K562 (cell line): ENCODE data around the gene ZNF691. TPM values are rescaled to one million over a fixed set of nuclear protein-coding genes. Genes with fewer than 3 reads are reported as not detected.
A peak's percentile ranks its signal among the peaks of the same experiment; 100 is the strongest.

Experiments used
- ATAC-seq: fragments of 200-7000 bp; cut with Tn5 transposase; 3 replicates; pipeline ENCODE4 v1.9.1; 2020; ENCODE audit warnings: moderate library complexity
- BruUV-seq: library from RNA; stranded (reverse); fragments of 400-500 nt; replicated peaks from 2 replicates; lab custom pipeline; 2021; lab: Mats Ljungman, UMichigan
- CTCF ChIA-PET: fragments of 300-600 bp; formaldehyde crosslinking; extraction: SDS; loops from one replicate; lab custom pipeline; 2021; ENCODE audit warnings: low intra/inter-chr PET ratio; lab: Yijun Ruan, JAX
- POLR2A ChIA-PET: fragments of 300-600, 350-650 bp; sonication (Branson Sonifier 250); formaldehyde crosslinking; extraction: SDS; loops from one replicate; lab custom pipeline; 2021; ENCODE audit warnings: antibody characterized with exemption, inconsistent platforms; lab: Yijun Ruan, JAX
- DNase-seq, 4 experiments: peaks; one replicate each; pipeline versions ENCODE4 v3.0.0 to v3.0.0-alpha.2; 2011 to 2018; ENCODE audit warnings: low spot score in 3 of 4, mixed read lengths in 3 of 4; ENCODE audit errors: extremely low read depth in 1 of 4
- FAIRE-seq: peaks from 2 replicates; lab custom pipeline; 2011; peaks lifted over from hg19 to GRCh38; lab: Jason Lieb, UNC
- H2AFZ ChIP-seq: 2 replicates; pipeline ENCODE4 v1.6.0; 2011; ENCODE audit warnings: low read depth, low read length, control low read depth, inconsistent platforms
- H3K27ac ChIP-seq: fragments of 200-600 bp; 3 replicates; pipeline ENCODE4 v1.8.0; 2011; ENCODE audit warnings: low read depth, mild to moderate bottlenecking, control low read depth, inconsistent platforms, low read length, moderate library complexity, mixed read lengths; ENCODE audit errors: extremely low read depth
- H3K27me3 ChIP-seq, 2 experiments: fragments of 300-600 bp in 1 of 2; 2 replicates in 1 of 2; 3 replicates in 1 of 2; pipeline versions ENCODE4 v1.6.0 to v1.8.0; 2011; ENCODE audit warnings: inconsistent platforms in 2 of 2, low read length in 2 of 2, mild to moderate bottlenecking in 1 of 2, mixed read lengths in 1 of 2, moderate library complexity in 1 of 2; ENCODE audit not compliant: control insufficient read depth in 2 of 2, insufficient read depth in 2 of 2
- H3K36me3 ChIP-seq: fragments of 300-600 bp; 3 replicates; pipeline ENCODE4 v1.8.0; 2011; ENCODE audit warnings: mild to moderate bottlenecking, low read length, inconsistent platforms; ENCODE audit not compliant: control insufficient read depth, insufficient read depth
- H3K4me1 ChIP-seq, 2 experiments: fragments of 200-600 bp in 1 of 2; replicated peaks in 1 of 2; 2 replicates in 1 of 2; 3 replicates in 1 of 2; pipeline versions ENCODE4 v1.5.1 to v1.8.0; 2011; ENCODE audit warnings: inconsistent platforms in 2 of 2, low read length in 2 of 2, mild to moderate bottlenecking in 1 of 2, mixed read lengths in 1 of 2, moderate library complexity in 1 of 2; ENCODE audit not compliant: control insufficient read depth in 2 of 2, insufficient read depth in 2 of 2
- H3K4me2 ChIP-seq: 2 replicates; pipeline ENCODE4 v1.6.1; 2011; ENCODE audit warnings: low read length, control low read depth, inconsistent platforms, mixed read lengths; ENCODE audit not compliant: insufficient read depth
- H3K4me3 ChIP-seq: fragments of 200-600 bp; sonication (generic), shearing (Covaris generic); 2 replicates; pipeline ENCODE4 v1.5.1; 2016; ENCODE audit warnings: control low read depth, inconsistent platforms
- H3K79me2 ChIP-seq: fragments of 200-600 bp; 3 replicates; pipeline ENCODE4 v1.8.0; 2011; ENCODE audit warnings: low read length, inconsistent platforms; ENCODE audit not compliant: control insufficient read depth, insufficient read depth
- H3K9ac ChIP-seq, 2 experiments: 2 replicates each; pipeline versions ENCODE4 v1.6.0 to v1.6.1; 2011; ENCODE audit warnings: low read depth in 2 of 2, low read length in 2 of 2, control low read depth in 1 of 2, inconsistent platforms in 1 of 2, mild to moderate bottlenecking in 1 of 2, mixed read lengths in 1 of 2; ENCODE audit not compliant: insufficient read depth in 1 of 2
- H3K9me1 ChIP-seq: one replicate; pipeline ENCODE4 v1.6.0; 2011; ENCODE audit warnings: inconsistent platforms, mild to moderate bottlenecking, low read length, moderate library complexity; ENCODE audit not compliant: control insufficient read depth, insufficient read depth
- H3K9me3 ChIP-seq: replicated peaks from 2 replicates; pipeline ENCODE4 v1.5.1; 2011; ENCODE audit warnings: low read depth, low read length, inconsistent platforms; ENCODE audit not compliant: control insufficient read depth, insufficient read depth
- H4K20me1 ChIP-seq: replicated peaks from 2 replicates; pipeline ENCODE4 v1.6.1; 2011; ENCODE audit warnings: low read length, inconsistent platforms, mixed read lengths; ENCODE audit not compliant: control insufficient read depth, insufficient read depth
- MAFK ChIP-seq: IDR thresholded peaks from 2 replicates; pipeline ENCODE4 v1.6.1; 2011; ENCODE audit warnings: low read length, improper control_type of control experiment
- MIER1 ChIP-seq: fragments of 450-650 bp; IDR thresholded peaks from 2 replicates; pipeline ENCODE4 v1.6.1; 2016; ENCODE audit warnings: antibody characterized with exemption, mild to moderate bottlenecking, low read depth
- NFIC ChIP-seq: fragments of 450-650 bp; IDR thresholded peaks from 2 replicates; pipeline ENCODE4 v1.6.1; 2017; ENCODE audit warnings: mild to moderate bottlenecking, inconsistent platforms
- RBFOX2 ChIP-seq: fragments of 200-400 bp; formaldehyde crosslinking; IDR thresholded peaks from 2 replicates; pipeline ENCODE4 v1.6.1; 2017; ENCODE audit warnings: low read depth, mild to moderate bottlenecking, low read length, moderate library complexity
- ZBTB33 ChIP-seq: sonication (generic); formaldehyde crosslinking; IDR thresholded peaks from 2 replicates; pipeline ENCODE4 v1.8.1; 2023; ENCODE audit warnings: mild to moderate bottlenecking, missing genetic modification reagents
- ZNF75A ChIP-seq: fragments of 450-650 bp; formaldehyde crosslinking; IDR thresholded peaks from 2 replicates; pipeline ENCODE4 v1.4.0; 2020; ENCODE audit warnings: mild to moderate bottlenecking
- ZNF764 ChIP-seq: fragments of 250-450 bp; sonication (Bioruptor Pico); IDR thresholded peaks from 2 replicates; pipeline ENCODE4 v1.4.0; 2020; ENCODE audit warnings: low read depth, mild to moderate bottlenecking, moderate library complexity
- WGBS: fragments of 100-300 bp; shearing (Covaris generic); methylation state at CpG from one replicate; pipeline ENCODE4 v1.1.6; 2016; ENCODE audit warnings: low coverage, mixed read lengths; ENCODE audit not compliant: insufficient coverage; ENCODE audit errors: missing lambda C conversion rate; 5-methylcytosine and 5-hydroxymethylcytosine counted together
- in situ Hi-C: fragments of 300-500 bp; cut with MboI; formaldehyde crosslinking; loops from 4 replicates; pipeline ENCODE4 v1.15.0; 2018; ENCODE audit warnings: inconsistent platforms, mixed read lengths
- intact Hi-C: fragments of 100-400 bp; cut with micrococcal nuclease; formaldehyde crosslinking; loops from 2 replicates; pipeline ENCODE4 v1.14.2; 2022
- polyA plus RNA-seq, 8 experiments: library from polyadenylated mRNA; depleted of rRNA in 4 of 8; stranded (reverse) in 5 of 8; unstranded in 3 of 8; fragments of >200 nt; fragmentation: Nextera tagmentation in 2 of 8; fragmentation: Illumina TruSeq in 1 of 8; extraction: Ambion mirVana in 2 of 8; extraction: Trizol in 1 of 8; gene quantifications; 2 replicates each; pipeline versions ENCODE4 v1.2.1 to v1.2.3, GENCODE V29; 2011 to 2014; ENCODE audit warnings: inconsistent platforms in 1 of 8, missing spikeins in 1 of 8
- total RNA-seq, 7 experiments: library from RNA; depleted of rRNA in 6 of 7; stranded (reverse); fragments of >200 nt in 6 of 7; fragmentation: Illumina TruSeq in 2 of 7; extraction: Trizol in 2 of 7; gene quantifications; 2 replicates each; pipeline versions ENCODE4 v1.2.1 to v1.2.3, GENCODE V29; 2011 to 2021; ENCODE audit warnings: low replicate concordance in 1 of 7

ZNF691 gene
- total and polyA plus RNA-seq, 9 of the 15 experiments (the other 6 are each of a cell fraction or from before 2014, with no cell fraction given), result 10.7 to 30.4 (median 14.8) TPM

- Histone ChIP-seq H3K4me2 (no peak overlapping the region), H3K27ac (no peak overlapping the region), H3K36me3 (peaks cover 36% of the 10 kb centered on the region; the same call in 2 of the 3 replicates), H3K9me1 (no peaks in the 10 kb centered on the region), H4K20me1 (no peaks in the 10 kb centered on the region), H3K4me3 (no peak overlapping the region), H3K79me2 (peaks cover 21% of the 10 kb centered on the region), H2AFZ (no peak overlapping the region), H3K9me3 (peaks cover 5% of the 10 kb centered on the region), H3K27me3 (no peaks in the 10 kb centered on the region), H3K9ac (0 out of 4 replicates have a peak overlapping the region, but pooled peaks of 1 of the 2 experiments have one; percentile 3), H3K4me1 (peaks cover 13 to 18% of the 10 kb centered on the region in 2 experiments)
- in situ Hi-C loops, result no loop called here
- intact Hi-C loops, result no loop called here
- WGBS, result 95% methylated on average over 15 of the region's 15 CpGs
- FAIRE-seq (no peak), DNase-seq (no peak), ATAC-seq (no peak)
- no TSS peak for BruUV-seq
- ChIA-PET CTCF (no interaction called here), POLR2A (interaction anchor here (0.9 to 1.4 kb wide), 2 partner anchors 10 to 21 kb away, joined by 3 to 4 read pairs; no protein-coding TSS in a partner anchor)
- TF ChIP-seq ZBTB33 (CRISPR knock-in tag), result 0 out of 2 replicates have a peak, but pooled peaks have one; percentile 21
- no peak for TF ChIP-seq MIER1
- no peak for TF ChIP-seq NFIC
- TF ChIP-seq RBFOX2, result 0 out of 2 replicates have a peak, but pooled peaks have one; percentile 19
- peak; percentile 95 for TF ChIP-seq ZNF75A
- no peak for TF ChIP-seq ZNF764 (CRISPR knock-in tag)
- no peak for TF ChIP-seq MAFK
Measured at GRCh38 chr1:42851420-42851819, 5.0 kb downstream of the ZNF691 start.
